Panc1 (cell line): ENCODE results near the gene CSE1L.

Experiments
- CTCF ChIP-seq: fragments of 450-650 bp; IDR thresholded peaks from 2 replicates; pipeline ENCODE4 v1.5.1; 2017; ENCODE audit warnings: mild to moderate bottlenecking
- POLR2AphosphoS5 ChIP-seq: IDR thresholded peaks from 2 replicates; pipeline ENCODE4 v1.6.1; 2012; ENCODE audit warnings: mild to moderate bottlenecking, low read depth, low read length, moderate library complexity
- REST ChIP-seq, 2 experiments: IDR thresholded peaks; 2 replicates each; pipeline ENCODE4 v1.6.1; 2011 to 2012; ENCODE audit warnings: low read depth in 2 of 2, control low read depth in 1 of 2, low read length in 1 of 2, mild to moderate bottlenecking in 1 of 2, moderate library complexity in 1 of 2; ENCODE audit not compliant: insufficient read depth in 1 of 2

DNA sequence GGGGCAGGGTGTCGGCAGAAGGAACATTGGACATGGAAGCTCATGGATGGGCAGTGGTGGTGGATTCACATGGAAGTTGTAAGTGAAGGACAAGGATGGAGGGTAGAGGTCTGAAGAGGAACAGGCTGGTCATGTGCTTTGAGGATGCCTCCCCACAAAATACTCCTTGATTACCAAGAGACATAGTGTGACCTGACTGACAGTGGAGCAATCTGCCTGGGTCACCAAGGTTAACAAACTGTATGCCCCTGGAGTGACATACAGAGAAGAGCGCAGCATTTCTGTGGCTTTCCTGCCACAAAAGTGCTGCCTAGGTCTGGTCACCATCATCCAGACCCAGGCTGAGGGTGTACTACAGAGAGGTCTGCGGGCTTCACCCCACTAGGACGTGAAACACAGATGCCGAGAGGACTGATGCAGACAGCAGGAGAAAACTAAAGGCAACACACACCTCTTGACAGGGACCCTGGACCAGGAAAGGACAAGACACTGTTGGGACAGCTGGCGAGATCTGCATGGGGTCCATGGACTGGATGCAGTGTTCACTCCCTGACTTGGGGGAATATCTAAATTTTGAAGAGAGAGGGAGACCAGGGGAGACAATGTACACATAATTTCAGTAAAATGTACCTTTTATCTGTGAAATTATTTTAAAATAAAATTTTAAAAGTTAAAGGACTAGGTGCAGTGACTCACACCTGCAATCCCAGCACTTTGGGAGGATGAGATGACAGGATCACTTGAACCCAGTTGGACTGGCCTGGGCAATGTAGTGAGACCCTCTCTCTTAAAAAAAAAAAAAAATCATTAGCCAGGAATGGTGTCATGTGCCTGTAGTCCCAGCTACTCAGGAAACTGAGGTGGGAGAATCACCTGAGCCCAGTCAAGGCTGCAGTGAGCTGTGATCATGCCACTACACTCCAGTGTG, 64.9 kb downstream of the CSE1L start:
- TF ChIP-seq REST (IDR thresholded peaks at IDR 0.05; ENCODE audit: insufficient read depth in 1 of 2, low read depth in 2 of 2, low read length in 1 of 2) (no peak), CTCF (no peak), POLR2AphosphoS5 (no peak)
